Frontal cortex (tissue), 4 donors: ENCODE data around the gene TCL1B. TPM values are rescaled to one million over a fixed set of nuclear protein-coding genes. Genes with fewer than 3 reads are reported as not detected.

ENCODE experiments used
- DNase-seq, 2 donors: peaks; one replicate each; pipeline ENCODE4 v3.0.0; 2012; ENCODE audit warnings: low spot score in 2 of 2
- FAIRE-seq: peaks from 2 replicates; lab custom pipeline; 2012; peaks lifted over from hg19 to GRCh38; lab: Jason Lieb, UNC
- total RNA-seq: library from RNA; depleted of rRNA; stranded (reverse); fragments of >200 nt; gene quantifications from one replicate; pipeline ENCODE4 v1.2.3, GENCODE V29; 2014
- donor health status: control.
- donor health status: control.
- donor health status: control.

Gene TCL1B, protein sequence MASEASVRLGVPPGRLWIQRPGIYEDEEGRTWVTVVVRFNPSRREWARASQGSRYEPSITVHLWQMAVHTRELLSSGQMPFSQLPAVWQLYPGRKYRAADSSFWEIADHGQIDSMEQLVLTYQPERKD
- total RNA-seq, result not detected

DNA sequence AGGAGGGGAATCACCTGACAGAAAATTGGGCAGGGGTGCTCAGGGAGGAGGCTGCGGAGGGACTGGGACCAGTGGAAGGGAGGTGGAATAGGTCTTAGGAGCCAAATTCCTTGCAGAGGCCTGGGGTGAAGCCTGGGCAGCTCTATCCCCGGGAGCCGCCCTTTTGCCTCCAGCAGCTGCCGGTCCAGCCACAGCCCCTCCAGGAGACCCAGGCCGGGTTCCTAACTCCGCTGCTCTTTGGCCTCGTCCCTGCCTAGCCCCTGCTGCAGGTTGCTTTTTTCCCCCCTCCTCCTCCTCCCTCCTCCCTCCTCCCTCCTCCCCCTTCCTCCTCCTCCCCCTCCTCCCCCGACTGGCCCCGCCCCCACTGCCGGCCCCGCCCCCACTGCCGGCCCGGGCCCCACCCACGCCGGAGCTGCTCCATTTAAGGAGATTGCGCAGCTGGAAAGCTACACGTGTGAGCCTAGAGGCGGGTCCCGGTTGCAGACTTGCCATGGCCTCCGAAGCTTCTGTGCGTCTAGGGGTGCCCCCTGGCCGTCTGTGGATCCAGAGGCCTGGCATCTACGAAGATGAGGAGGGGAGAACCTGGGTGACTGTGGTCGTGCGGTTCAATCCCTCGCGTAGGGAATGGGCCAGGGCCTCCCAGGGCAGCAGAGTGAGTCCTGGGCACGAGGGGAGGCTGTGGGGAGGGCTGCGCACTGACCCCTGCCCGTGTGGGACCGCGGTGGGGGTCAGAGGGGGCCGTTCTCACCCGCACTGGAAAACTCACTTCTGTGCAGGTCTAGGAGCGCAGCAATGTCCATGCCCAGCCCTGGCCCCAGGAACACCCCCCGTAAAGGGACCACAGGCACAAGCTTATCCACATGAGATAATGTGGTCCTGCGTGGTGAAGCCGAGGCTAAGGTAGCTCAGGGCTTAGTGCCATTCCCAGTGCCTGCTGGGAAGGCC is at the start of gene TCL1B:
Gene TCL1B (plus strand): TSS at position 449 of the 945 bp plus-strand sequence. CDS start 42 bp downstream, at position 491.
- no peak for FAIRE-seq

DNA sequence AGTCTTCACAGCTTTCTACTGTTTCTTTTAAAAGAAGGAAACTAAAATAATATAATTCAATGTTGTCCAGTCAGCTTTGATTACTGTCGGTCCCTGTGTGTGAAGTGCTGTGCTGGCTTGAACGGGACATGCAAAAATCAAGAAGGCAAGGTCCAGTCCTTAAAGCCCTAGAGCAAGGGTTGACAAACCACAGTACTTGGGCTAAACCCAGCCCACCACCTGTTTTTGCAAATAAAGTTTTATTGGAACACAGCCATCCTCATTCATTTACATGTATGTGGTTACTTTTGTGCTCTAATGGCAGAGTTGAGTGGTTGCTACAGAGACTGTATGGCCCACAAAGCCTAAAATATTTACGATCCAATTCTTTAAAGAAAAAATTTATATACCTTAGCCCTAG is 41.2 kb upstream of the TCL1B start:
- DNase-seq (no peak), FAIRE-seq (no peak)

More for the DNA sequence above, at the start of gene TCL1B:
- DNase-seq, result no peak

DNA sequence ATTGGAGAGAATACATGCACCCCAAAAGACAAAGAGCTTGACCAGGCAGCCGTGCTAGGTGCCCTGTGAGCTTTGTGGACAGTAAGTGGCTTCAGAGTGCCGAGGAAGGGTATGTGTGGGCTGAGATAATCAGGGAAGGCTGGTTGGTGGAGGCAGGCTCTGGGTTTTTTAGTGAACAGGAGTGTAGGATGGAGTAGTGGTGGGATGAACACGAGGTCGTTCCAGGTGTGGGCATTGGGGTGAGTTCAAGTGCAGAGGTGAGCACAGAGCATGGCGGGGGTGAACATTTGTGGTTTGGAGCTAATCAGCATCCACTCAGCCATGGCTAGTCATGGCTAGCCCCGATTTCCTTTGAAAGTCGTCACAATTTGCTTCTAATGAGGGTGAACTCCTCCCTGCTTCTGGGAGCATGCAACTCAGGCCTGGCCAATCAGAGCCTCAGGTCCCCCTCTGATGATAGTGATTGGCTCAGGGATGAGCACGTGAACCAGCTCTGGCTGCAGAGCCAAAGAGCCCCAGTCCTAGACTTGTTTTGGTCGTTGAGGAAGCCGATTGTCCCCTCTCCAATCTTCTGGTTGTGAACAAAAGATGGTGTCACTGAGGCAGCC is 40.7 kb upstream of the TCL1B start:
- no peak for DNase-seq
- no peak for FAIRE-seq

DNA sequence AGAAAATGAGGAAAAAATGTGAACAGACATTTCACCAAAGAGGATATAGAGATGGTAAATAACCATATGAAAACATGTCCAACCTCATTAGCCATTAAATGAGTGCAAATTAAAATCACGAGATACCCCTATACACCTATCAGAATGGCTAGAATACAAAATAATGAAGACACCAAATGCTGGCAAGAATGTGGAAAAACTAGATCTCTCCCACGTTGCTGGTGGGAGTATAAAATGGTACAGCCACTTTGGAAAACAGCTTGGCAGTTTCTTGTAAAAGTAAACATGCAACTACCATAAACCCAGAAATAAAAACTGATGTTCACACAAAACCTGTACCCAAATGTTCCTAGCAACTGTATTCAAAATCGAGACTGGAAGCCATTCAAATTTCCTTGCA is 38.3 kb upstream of the TCL1B start:
- FAIRE-seq (no peak), DNase-seq (no peak)

DNA sequence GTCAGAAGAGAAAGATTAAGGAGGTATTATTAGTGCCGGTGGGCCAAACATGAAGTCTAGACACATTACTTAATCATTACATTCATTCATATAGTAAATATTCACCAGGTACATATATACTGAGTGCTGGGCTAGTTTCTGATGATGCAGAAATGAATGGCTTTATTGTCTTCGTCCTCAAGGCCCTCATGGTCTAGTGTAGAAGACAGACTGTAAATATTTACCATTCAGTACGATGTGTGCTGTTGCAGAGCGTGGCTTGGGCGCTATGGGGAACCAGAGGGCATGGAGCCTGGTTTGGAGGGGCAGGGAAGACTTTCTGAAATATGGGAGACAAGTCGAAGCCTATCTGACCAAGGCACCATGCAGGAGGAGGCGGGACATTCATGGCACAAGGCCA is 37.0 kb upstream of the TCL1B start:
- FAIRE-seq (no peak), DNase-seq (no peak)

DNA sequence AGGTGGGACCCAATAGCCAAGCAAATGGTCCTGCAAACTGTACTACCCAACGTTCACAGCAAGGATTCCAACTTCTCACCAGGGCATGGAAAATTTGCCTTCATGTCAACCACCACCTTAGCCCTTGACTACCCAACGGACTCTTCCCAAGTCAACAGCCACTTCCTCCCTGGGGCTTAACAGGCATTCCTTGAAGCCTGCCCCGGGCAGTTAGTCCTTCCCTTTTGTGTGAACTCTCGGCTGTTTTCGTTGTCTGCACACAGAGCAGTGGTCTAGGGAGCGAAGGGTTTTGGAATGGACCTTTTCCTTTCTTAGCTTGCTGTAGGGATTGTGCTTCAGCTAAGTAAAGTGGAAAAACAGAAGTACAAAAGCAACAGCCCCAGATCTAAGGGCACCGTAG is 35.2 kb upstream of the TCL1B start:
- DNase-seq (no peak), FAIRE-seq (no peak)

DNA sequence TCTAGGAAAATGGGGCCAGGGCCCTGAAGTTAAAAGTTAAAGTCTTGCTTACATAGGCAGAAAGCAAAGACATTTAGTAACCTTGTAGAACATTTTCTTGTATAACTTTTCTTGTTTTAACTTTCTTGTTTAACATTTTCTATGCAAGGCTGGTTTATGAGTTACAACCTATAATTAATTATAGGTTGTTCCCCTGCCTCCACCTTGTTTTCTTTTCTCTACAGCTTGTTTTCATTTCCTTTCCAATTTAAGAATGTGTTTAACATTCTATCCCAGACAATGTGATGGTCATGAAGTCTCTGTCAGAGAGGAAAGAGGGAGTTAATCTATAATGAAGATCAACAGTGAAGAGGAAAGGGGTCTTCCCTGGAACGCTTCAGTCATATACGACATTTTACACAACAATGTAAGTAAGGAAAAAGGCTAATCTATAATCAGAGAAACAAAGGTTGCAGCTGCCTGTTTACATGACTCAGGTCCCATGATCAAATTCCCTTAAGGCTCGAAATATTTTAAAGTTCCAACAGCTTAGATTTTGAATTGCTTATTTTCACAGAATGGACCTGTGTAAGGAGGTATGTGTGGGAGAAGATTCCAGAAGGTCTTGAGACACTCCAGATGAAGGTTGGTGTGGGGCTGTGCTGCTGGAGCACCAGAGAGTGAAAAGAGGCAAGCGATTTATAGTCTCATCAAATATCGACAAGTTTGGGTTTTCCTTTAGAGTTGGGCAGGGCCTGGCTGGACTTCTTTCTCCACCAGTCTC is 34.2 kb upstream of the TCL1B start:
- FAIRE-seq (no peak), DNase-seq (no peak)

DNA sequence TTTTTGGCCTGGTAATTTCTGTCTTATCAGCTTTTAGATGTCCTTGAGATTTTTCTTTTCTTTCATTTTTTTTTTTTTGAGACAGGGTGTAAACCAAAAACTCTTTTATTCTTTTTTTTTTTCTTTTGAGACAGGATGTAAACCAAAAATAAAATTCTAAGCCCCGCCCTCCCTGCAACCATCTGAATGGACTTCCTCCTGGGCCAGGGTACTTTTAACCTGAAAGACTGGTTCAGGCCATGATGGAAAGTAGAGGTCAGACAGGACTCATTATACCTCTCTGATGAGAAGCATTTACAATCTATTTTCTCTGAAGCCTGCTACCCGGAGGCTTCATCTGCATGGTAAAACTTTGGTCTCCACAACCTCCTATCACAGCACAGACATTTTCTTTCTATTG is 33.5 kb upstream of the TCL1B start:
- DNase-seq, result no peak

DNA sequence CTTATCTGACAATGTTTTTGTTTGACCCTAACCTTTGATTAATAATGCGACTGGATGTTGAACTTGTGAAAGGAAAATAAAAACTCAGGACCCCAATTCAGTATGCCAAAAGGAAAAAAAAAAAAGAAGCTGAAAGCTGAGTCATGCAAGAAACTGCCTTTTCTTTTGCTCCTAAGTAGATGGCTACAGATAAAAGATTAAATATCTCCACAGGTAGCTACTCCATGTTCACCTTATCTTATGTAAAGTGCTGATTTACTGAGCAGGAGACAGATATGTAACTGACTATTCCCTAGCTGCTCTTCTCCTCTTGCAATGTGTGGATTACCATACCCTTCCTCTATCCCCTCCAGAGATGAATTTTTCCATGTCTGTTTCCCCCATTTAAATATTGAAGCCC is 30.8 kb upstream of the TCL1B start:
- FAIRE-seq, result no peak
- no peak for DNase-seq

More for the DNA sequence above, 33.5 kb upstream of the TCL1B start:
- FAIRE-seq, result no peak

DNA sequence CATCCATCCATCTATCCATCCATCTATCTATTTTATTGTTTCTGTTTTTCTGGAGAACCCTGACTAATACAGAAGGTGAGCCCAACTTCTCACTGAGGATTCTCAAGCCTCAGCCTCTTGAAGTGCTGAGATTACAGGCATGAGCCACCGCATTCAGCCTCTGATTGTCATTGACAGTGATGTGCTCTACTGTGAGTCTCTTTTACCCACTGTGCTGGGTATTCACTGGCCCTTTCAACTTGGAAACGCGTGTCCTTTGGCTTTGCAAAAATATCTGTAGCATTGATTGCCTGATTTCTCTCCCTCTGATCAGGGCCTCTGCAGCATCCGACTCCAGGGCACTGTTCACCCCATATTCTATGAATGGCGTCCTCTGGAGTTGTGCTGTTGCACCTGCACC is 29.6 kb upstream of the TCL1B start:
- DNase-seq, result no peak
- no peak for FAIRE-seq

DNA sequence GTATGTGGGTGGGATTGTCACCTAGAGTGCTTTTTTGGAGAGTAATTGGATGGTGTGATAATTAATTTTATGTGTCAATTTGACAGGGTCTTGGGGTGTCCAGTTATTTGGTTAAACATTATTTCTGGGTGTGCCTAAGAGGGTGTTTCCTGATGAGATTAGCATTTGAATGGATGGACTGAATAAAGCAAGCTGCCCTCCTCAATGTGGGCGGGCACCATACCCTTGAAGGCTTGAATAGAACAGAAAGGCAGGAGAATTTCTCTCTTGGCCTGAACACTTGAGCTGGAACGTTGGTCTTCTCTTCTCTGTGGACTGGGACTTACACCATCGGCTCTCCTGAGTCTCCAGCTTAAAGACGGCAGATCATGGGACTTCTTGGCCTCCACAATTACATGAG is 28.8 kb upstream of the TCL1B start:
- no peak for DNase-seq
- FAIRE-seq, result no peak

DNA sequence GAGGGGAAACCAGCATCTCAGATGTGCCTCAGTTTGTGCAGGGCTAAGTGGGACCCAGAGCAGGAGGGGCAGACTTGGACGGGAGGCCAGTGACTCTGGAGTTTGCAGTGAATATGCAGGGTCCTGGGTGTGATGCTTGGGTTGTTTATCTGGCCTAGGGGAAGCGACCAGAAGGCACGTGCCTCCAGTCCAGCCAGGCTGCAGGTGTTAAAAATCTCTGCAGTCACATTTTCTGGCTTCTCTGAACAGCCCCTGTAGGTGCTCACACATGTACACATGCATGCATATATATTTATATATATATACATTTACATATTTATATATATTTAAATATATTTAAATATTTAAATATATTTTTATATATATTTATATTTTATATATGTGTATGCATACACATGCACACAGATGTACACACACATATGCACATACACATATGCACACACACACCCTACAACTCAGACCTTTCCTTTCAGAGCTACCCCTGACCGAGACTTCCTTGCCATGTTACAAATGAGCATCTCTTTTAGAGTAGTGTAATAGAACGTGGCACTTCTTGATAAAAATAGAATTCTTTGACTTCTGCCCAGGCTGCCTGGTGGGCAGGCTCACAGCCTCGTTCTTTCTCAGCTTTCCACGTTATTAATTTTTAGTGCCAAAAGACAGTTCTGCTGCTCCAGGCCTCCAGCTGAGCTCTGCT is 26.8 kb upstream of the TCL1B start:
- DNase-seq (no peak), FAIRE-seq (no peak)

DNA sequence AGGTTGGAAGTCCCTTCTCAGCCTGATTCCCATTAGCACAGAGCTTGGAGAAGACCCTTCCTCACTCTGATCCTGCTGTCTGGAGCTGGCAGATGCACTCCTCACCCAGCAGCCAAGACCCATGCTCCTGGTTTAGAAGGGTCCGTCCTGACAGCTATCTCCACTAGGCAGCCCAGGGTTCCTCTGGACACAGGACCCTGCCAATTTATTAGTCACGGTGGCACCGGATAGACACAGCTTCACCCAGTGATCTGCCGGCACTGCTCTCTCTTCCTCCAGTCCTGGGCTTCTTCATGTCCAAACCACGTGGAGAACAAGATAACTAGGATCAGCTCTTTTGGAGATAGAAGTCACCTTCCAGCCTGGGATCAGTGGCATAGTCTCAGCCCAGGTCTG is 26.2 kb upstream of the TCL1B start:
- FAIRE-seq (no peak), DNase-seq (no peak)

DNA sequence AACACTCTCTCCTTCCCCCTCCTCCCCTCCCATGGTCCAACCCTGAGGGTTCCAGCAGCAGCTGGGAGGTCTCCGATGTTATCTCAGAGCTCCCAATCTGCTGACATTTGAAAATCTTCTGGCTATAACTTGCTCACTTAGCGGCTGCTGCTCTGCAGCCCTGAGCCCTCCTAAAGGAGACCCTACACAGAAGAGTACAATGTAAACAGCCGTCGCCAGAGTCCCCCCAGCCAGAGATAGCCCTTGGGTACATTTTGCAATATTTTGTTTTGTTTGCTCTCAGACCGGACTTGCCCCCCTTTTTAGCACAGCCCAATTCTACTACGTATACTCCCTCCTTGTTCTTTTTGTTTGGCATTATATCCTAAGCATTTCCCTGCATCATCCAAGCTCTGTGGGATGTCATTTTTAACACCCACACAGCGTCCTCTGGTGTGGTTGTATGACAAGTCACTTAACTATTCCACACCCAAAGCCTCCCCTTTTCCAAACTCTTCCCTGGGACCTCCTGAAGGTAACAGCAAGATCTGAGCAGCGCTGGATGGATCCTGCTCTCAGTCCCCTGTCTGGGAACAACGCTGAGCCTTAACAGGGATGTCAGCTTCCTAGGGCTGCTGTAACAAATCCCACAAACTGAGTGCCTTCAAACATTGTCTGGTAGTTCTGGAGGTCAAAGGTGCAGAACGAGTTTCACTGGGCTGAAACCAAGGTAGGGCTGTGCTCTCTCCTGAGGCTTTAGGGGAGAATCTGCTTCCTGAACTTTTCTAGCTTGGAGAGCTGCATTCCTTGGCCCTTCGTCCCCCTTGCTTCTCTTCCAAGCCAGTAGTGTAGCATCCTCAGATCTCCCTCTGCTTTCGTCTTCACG is 25.3 kb upstream of the TCL1B start:
- FAIRE-seq, result no peak
- DNase-seq, result no peak

DNA sequence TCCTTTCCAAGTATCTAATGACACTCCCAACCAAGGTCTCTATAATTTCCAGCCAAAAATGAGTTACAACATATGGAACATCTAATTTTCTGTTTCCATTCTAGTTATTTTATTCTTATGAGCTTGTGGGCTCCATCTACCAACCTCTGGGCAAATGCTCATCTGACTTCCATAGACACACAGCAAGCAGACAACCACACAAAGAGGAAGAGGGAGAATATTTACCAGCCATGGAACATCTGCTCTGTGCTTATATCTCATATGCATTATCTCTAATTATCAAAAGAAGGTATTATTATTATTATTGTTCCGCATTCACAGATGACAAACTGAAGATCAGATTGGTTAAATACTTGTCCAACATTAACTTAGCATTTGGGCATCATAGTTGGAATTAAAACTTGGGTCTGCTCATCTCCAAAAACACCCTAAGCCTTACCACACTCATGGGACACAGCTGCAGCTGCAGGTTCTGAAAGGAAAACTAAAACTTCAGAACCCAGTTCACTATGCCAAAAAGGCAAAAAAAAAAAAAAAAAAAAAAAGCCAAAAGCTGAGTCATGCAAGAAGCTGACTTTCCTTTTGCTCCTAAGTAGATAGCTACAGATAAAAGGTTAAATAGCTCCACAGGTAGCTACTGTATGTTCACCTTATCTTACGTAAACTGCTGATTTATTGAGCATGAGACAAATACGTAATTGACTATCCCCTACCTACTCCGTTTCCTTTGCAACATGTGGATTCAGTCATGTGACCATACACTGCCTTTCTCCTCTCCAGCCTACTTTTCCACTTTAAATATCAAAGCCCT is 23.6 kb upstream of the TCL1B start:
- no peak for FAIRE-seq
- DNase-seq, result no peak

DNA sequence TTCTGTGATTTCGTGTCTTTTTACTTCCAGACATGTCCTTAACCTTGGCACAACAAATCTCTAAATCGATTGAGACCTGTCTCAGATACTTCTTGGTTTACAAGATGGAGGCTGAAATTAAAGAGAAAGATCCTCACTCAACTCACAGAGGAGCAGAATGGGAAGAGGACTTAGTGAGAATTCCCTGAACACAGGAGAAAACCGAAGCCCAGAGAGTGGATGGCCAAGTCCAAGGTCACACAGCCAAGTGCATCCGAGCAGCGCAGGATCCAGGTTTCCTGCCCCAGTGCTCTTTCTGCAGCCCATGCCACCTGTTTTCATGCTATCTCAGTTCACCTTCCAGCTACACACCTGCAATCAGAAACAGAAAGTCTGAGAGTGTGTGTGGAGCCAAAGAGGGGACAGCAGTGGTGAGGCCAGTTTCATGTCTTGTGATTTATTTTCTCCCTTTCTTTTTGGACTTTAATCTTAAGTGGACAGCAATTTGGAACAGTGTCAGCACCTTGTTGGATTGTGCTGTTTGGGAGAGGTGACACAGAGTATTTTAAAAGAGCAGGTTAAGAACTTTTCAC is 22.9 kb upstream of the TCL1B start:
- FAIRE-seq (no peak), DNase-seq (no peak)

DNA sequence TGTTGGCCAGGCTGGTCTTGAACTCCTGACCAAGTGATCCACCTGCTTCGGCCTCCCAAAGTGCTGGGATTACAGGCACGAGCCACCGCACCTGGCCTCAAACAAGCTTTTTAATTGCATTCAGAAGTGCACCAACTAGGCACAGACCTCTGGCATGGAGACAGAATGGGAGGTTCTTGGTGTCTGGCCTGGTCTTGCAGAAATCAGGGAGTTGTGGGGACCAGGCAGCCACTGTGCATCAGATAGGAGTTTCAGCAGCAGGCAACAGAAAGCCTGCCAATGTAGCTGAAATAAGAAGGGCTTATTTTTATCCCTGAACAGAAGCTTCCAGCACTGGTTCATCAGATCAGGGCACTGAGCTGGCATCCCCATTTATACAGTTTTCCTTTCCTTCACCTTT is 22.2 kb upstream of the TCL1B start:
- FAIRE-seq, result no peak
- DNase-seq, result no peak

DNA sequence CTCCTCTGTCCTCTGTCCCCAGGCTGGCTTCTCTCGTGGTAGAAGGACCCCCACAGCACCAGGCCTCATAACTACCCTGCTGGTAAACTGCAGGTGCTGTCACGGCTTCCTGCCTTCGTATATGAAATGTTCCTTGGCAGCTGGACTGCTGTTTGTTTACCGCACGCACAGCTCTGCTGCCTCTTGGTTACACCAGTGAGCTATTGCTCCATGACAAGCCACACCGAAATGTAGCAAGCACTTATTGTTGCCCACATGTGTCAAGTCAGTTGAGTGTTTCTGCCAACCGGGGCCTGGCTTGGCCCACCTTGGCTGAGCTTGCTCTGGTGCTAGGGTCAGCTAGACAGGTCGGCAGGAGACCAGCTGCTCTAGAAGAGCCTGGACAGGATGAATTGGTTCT is 21.7 kb upstream of the TCL1B start:
- DNase-seq (no peak), FAIRE-seq (no peak)
